IMR-90 (cell line): Measurements from ENCODE around the gene TXNDC15. TPM values are rescaled to one million over a fixed set of nuclear protein-coding genes. Genes with fewer than 3 reads are reported as not detected.

Source experiments
- ATAC-seq: fragments of 200-7000 bp; cut with Tn5 transposase; 2 replicates; pipeline ENCODE4 v1.9.1; 2020; ENCODE audit warnings: low read depth, mild to moderate bottlenecking, moderate library complexity
- BruUV-seq: library from RNA; stranded (reverse); fragments of 400-500 nt; replicated peaks from 2 replicates; lab custom pipeline; 2021; lab: Mats Ljungman, UMichigan
- CTCF ChIA-PET: fragments of 300-600 bp; formaldehyde crosslinking; extraction: SDS; loops from one replicate; lab custom pipeline; 2021; ENCODE audit warnings: antibody characterized with exemption; lab: Yijun Ruan, JAX
- POLR2A ChIA-PET: fragments of 300-600 bp; sonication (Branson Sonifier 250); formaldehyde crosslinking; loops from one replicate; lab custom pipeline; 2022; ENCODE audit warnings: antibody characterized with exemption; ENCODE audit not compliant: unreplicated experiment; lab: Charles Lee
- DNase-seq: peaks from one replicate; pipeline ENCODE4 v3.0.0; 2013
- H2AFZ ChIP-seq: replicated peaks from 2 replicates; pipeline ENCODE3; 2013; ENCODE audit warnings: low read length, mild to moderate bottlenecking; ENCODE audit not compliant: poor library complexity
- H2AK5ac ChIP-seq: 2 replicates; pipeline ENCODE4 v1.6.1; 2013; ENCODE audit warnings: low read depth, low read length, inconsistent platforms
- H2AK9ac ChIP-seq: replicated peaks from 2 replicates; pipeline ENCODE3; 2013; ENCODE audit warnings: mild to moderate bottlenecking, low read depth, low read length, moderate library complexity; ENCODE audit not compliant: poor library complexity
- H2BK120ac ChIP-seq: 2 replicates; pipeline ENCODE4 v1.6.1; 2013; ENCODE audit warnings: low read depth, low read length, inconsistent platforms
- H2BK15ac ChIP-seq: 3 replicates; pipeline ENCODE4 v1.6.1; 2013; ENCODE audit warnings: low read depth, low read length, inconsistent platforms
- H2BK20ac ChIP-seq: 2 replicates; pipeline ENCODE4 v1.6.1; 2013; ENCODE audit warnings: low read depth, mild to moderate bottlenecking, inconsistent platforms, low read length, moderate library complexity
- H2BK5ac ChIP-seq: 2 replicates; pipeline ENCODE4 v1.6.1; 2013; ENCODE audit warnings: mild to moderate bottlenecking, low read depth, low read length, inconsistent platforms; ENCODE audit not compliant: poor library complexity, severe bottlenecking
- H3K14ac ChIP-seq: replicated peaks from 2 replicates; pipeline ENCODE4 v1.6.1; 2013; ENCODE audit warnings: low read depth, low read length, inconsistent platforms
- H3K18ac ChIP-seq: 2 replicates; pipeline ENCODE4 v1.6.1; 2013; ENCODE audit warnings: low read depth, low read length, control low read depth
- H3K23ac ChIP-seq: 2 replicates; pipeline ENCODE4 v1.6.1; 2013; ENCODE audit warnings: low read depth, low read length, inconsistent platforms
- H3K27ac ChIP-seq: 2 replicates; pipeline ENCODE4 v1.5.1; 2013; ENCODE audit warnings: mild to moderate bottlenecking, control low read depth, low read length; ENCODE audit not compliant: insufficient read depth
- H3K27me3 ChIP-seq: 2 replicates; pipeline ENCODE4 v1.6.1; 2013; ENCODE audit warnings: low read length; ENCODE audit not compliant: control insufficient read depth, insufficient read depth
- H3K36me3 ChIP-seq: 2 replicates; pipeline ENCODE4 v1.6.1; 2013; ENCODE audit warnings: low read length, mixed read lengths; ENCODE audit not compliant: control insufficient read depth, insufficient read depth
- H3K4ac ChIP-seq: 2 replicates; pipeline ENCODE4 v1.6.1; 2013; ENCODE audit warnings: low read depth, low read length, inconsistent platforms
- H3K4me1 ChIP-seq: 2 replicates; pipeline ENCODE4 v1.6.1; 2013; ENCODE audit warnings: low read length, mixed read lengths; ENCODE audit not compliant: control insufficient read depth, insufficient read depth
- H3K4me2 ChIP-seq: 2 replicates; pipeline ENCODE4 v1.6.1; 2013; ENCODE audit warnings: low read depth, mild to moderate bottlenecking, control low read depth, low read length, moderate library complexity
- H3K4me3 ChIP-seq: 2 replicates; pipeline ENCODE4 v1.5.1; 2013; ENCODE audit warnings: low read depth, mild to moderate bottlenecking, control low read depth, low read length, moderate library complexity; ENCODE audit not compliant: insufficient read depth
- H3K56ac ChIP-seq: 2 replicates; pipeline ENCODE4 v1.6.1; 2013; ENCODE audit warnings: low read length, inconsistent platforms; ENCODE audit not compliant: insufficient read depth; ENCODE audit errors: extremely low read depth
- H3K79me1 ChIP-seq, 2 experiments: 2 replicates each; pipeline ENCODE4 v1.6.1; 2013; ENCODE audit warnings: low read length in 2 of 2, inconsistent platforms in 1 of 2, low read depth in 1 of 2
- H3K9ac ChIP-seq: 2 replicates; pipeline ENCODE4 v1.6.1; 2013; ENCODE audit warnings: low read depth, low read length, control low read depth
- H3K9me1 ChIP-seq: 2 replicates; pipeline ENCODE4 v1.6.1; 2013; ENCODE audit warnings: low read length, inconsistent platforms; ENCODE audit not compliant: insufficient read depth
- H3K9me3 ChIP-seq: 2 replicates; pipeline ENCODE4 v1.6.1; 2013; ENCODE audit warnings: low read length; ENCODE audit not compliant: control insufficient read depth, insufficient read depth
- H4K20me1 ChIP-seq: 2 replicates; pipeline ENCODE4 v1.6.1; 2013; ENCODE audit warnings: low read length, inconsistent platforms; ENCODE audit not compliant: insufficient read depth
- H4K5ac ChIP-seq: 2 replicates; pipeline ENCODE4 v1.6.1; 2013; ENCODE audit warnings: mild to moderate bottlenecking, low read depth, low read length, control low read depth
- H4K8ac ChIP-seq, 2 experiments: 2 replicates each; pipeline ENCODE4 v1.6.1; 2013; ENCODE audit warnings: low read depth in 2 of 2, low read length in 2 of 2, control low read depth in 1 of 2, inconsistent platforms in 1 of 2
- H4K91ac ChIP-seq: 2 replicates; pipeline ENCODE4 v1.6.1; 2013; ENCODE audit warnings: low read depth, low read length, inconsistent platforms; ENCODE audit not compliant: insufficient read depth
- BHLHE40 ChIP-seq: fragments of 150-350 bp; IDR thresholded peaks from 2 replicates; pipeline ENCODE4 v1.6.1; 2016; ENCODE audit warnings: mild to moderate bottlenecking, low read depth, low read length
- SMC3 ChIP-seq: fragments of 150-350 bp; IDR thresholded peaks from 2 replicates; pipeline ENCODE4 v1.6.1; 2016; ENCODE audit warnings: low read depth, mild to moderate bottlenecking, antibody characterized with exemption, low read length, moderate library complexity
- WGBS, 2 experiments: methylation state at CpG; one replicate each; pipeline versions ENCODE4 v1.1.5 to v1.1.7; 2013; ENCODE audit warnings: missing lambda C conversion rate in 2 of 2; ENCODE audit not compliant: insufficient read length in 1 of 2; ENCODE audit errors: extremely low coverage in 2 of 2; 5-methylcytosine and 5-hydroxymethylcytosine counted together
- dilution Hi-C: fragments of 300-500 bp; cut with HindIII; formaldehyde crosslinking; loops from one replicate; pipeline ENCODE4 v1.14.3; 2018; ENCODE audit warnings: low sequenced_read_pairs; ENCODE audit not compliant: unreplicated experiment
- in situ Hi-C: fragments of 300-500 bp; cut with MboI; formaldehyde crosslinking; loops from 3 replicates; pipeline ENCODE4 v1.14.3; 2019; ENCODE audit warnings: low sequenced_read_pairs, inconsistent platforms, mixed read lengths
- intact Hi-C: fragments of 100-400 bp; cut with micrococcal nuclease; formaldehyde crosslinking; loops from 2 replicates; pipeline ENCODE4 v1.10.0; 2022
- polyA plus RNA-seq, 3 experiments: library from polyadenylated mRNA; depleted of rRNA; stranded (reverse); fragments of >200 nt; gene quantifications; 2 replicates each; pipeline ENCODE4 v1.2.3, GENCODE V29; 2012; ENCODE audit warnings: low replicate concordance in 1 of 3
- total RNA-seq: library from RNA; depleted of rRNA; stranded (reverse); fragments of >200 nt; gene quantifications from 2 replicates; pipeline ENCODE4 v1.2.3, GENCODE V29; 2012

The TXNDC15 gene
- total and polyA plus RNA-seq, 2 of the 4 experiments (the other 2 are of a cell fraction): 87.0 to 125 TPM

GRCh38 chr5:134889335-134889734 lies 15.2 kb downstream of the TXNDC15 start:
- TF ChIP-seq SMC3: no peak
- TF ChIP-seq BHLHE40: no peak
- no peak for DNase-seq
- Histone ChIP-seq H4K5ac (no peak overlapping the region), H4K8ac (no peak overlapping the region), H3K27ac (no peak overlapping the region), H2BK15ac (no peak overlapping the region), H4K91ac (no peak overlapping the region), H2BK5ac (no peak overlapping the region), H2BK20ac (no peak overlapping the region), H3K4me2 (no peak overlapping the region), H3K14ac (no peak overlapping the region), H3K9me1 (peaks cover 5% of the 10 kb centered on the region), H3K4ac (no peak overlapping the region), H2BK120ac (no peak overlapping the region), H3K23ac (no peak overlapping the region), H3K9ac (no peak overlapping the region), H2AK9ac (no peak overlapping the region), H3K4me3 (no peak overlapping the region), H3K18ac (no peak overlapping the region), H3K79me1 (peaks cover 32 to 49% of the 10 kb centered on the region in 2 experiments), H3K4me1 (no peaks in the 10 kb centered on the region), H2AK5ac (no peak overlapping the region), H3K27me3 (no peaks in the 10 kb centered on the region), H3K56ac (no peak overlapping the region), H2AFZ (no peak overlapping the region), H3K9me3 (no peaks in the 10 kb centered on the region), H3K36me3 (peaks cover 17% of the 10 kb centered on the region), H4K20me1 (peaks cover 13% of the 10 kb centered on the region)
- WGBS, 2 experiments: 100% methylated on average over 3 of the region's 8 CpGs; no CpG with 5 or more reads in 1 of the 2 experiments
- in situ Hi-C loops (no loop called here), intact Hi-C loops (no loop called here), dilution Hi-C loops (no loop called here)
- no peak for ATAC-seq
- BruUV-seq: no TSS peak
- CTCF ChIA-PET: no interaction called here
- POLR2A ChIA-PET: no interaction called here
